ENCODE measurements around the gene SLC6A8.

The SLC6A8 gene

GRCh38 chrX:153719238-153719637 is 31.5 kb downstream of the SLC6A8 start:
- DNase-seq (ENCODE audit: low read depth): no peak
- no peak for TF ChIP-seq CTCF (IDR thresholded peaks at IDR 0.05; ENCODE audit: insufficient read depth, low read depth, low read length, missing control alignments)
- no peak overlapping the region for H3K4me3 ChIP-seq (ENCODE audit: low read depth, low read length)

- no peak for DNase-seq (ENCODE audit: low read depth)
- H3K4me3 ChIP-seq (ENCODE audit: low read depth, low read length): no peak overlapping the region
- no peak for TF ChIP-seq CTCF (IDR thresholded peaks at IDR 0.05; ENCODE audit: insufficient read depth, low read depth, low read length, missing control alignments)
These were observed 32.0 kb downstream of the SLC6A8 start for GRCh38 chrX:153719701-153720100.

- no peak for DNase-seq (ENCODE audit: low read depth)
- no peak for TF ChIP-seq CTCF (IDR thresholded peaks at IDR 0.05; ENCODE audit: insufficient read depth, low read depth, low read length, missing control alignments)
- H3K4me3 ChIP-seq (ENCODE audit: low read depth, low read length): peak overlapping the region; percentile 63
These were observed 35.1 kb downstream of the SLC6A8 start for GRCh38 chrX:153722704-153723350.

GRCh38 chrX:153723351-153724251 is 35.9 kb downstream of the SLC6A8 start:
- H3K4me3 ChIP-seq (ENCODE audit: low read depth, low read length): peak overlapping the region; percentile 63
- peak; percentile 67 for DNase-seq (ENCODE audit: low read depth)
- TF ChIP-seq CTCF (IDR thresholded peaks at IDR 0.05; ENCODE audit: insufficient read depth, low read depth, low read length, missing control alignments): peak; percentile 49

- TF ChIP-seq CTCF (IDR thresholded peaks at IDR 0.05; ENCODE audit: insufficient read depth, low read depth, low read length, missing control alignments): no peak
- DNase-seq (ENCODE audit: low read depth): peak; percentile 93
- H3K4me3 ChIP-seq (ENCODE audit: low read depth, low read length): peak within 1 kb of the TSS; percentile 63
These were observed 36.7 kb downstream of the SLC6A8 start, which contains the start of the genes ABCD1 and BCAP31 for GRCh38 chrX:153724252-153725038. Gene ABCD1 (plus strand): TSS chrX:153724856. CDS start chrX:153725267, 411 bp downstream. Gene BCAP31 (minus strand): TSS chrX:153724387. CDS start chrX:153723244, 1,143 bp downstream.

GRCh38 chrX:153725039-153725831 is 37.5 kb downstream of the SLC6A8 start:
- H3K4me3 ChIP-seq (ENCODE audit: low read depth, low read length): peak overlapping the region; percentile 57
- TF ChIP-seq CTCF (IDR thresholded peaks at IDR 0.05; ENCODE audit: insufficient read depth, low read depth, low read length, missing control alignments): no peak
- DNase-seq (ENCODE audit: low read depth): peak; percentile 8
